Muscle layer of colon (tissue), 2 donors: Measurements from ENCODE around the gene PPIL6.
"Not testable (repeated sequence)": the region's sequence is repeated elsewhere in the genome, so short reads cannot be mapped to it uniquely, and the experiment has no call there.

ENCODE experiments used
- H3K27ac ChIP-seq: one replicate; pipeline ENCODE4 v1.7.0; 2013; ENCODE audit warnings: low read depth, mild to moderate bottlenecking, low read length, moderate library complexity
- H3K27me3 ChIP-seq, 2 donors: one replicate each; pipeline ENCODE4 v1.7.0; 2013; ENCODE audit warnings: low read length in 2 of 2, mild to moderate bottlenecking in 2 of 2; ENCODE audit not compliant: insufficient read depth in 2 of 2, control insufficient read depth in 1 of 2
- H3K36me3 ChIP-seq: one replicate; pipeline ENCODE4 v1.7.0; 2013; ENCODE audit warnings: mild to moderate bottlenecking, low read length; ENCODE audit not compliant: insufficient read depth
- H3K4me1 ChIP-seq: one replicate; pipeline ENCODE4 v1.7.0; 2013; ENCODE audit warnings: mild to moderate bottlenecking, low read length; ENCODE audit not compliant: insufficient read depth
- H3K4me3 ChIP-seq, 2 donors: one replicate each; pipeline ENCODE4 v1.7.0; 2013; ENCODE audit warnings: low read length in 2 of 2, low read depth in 1 of 2, mild to moderate bottlenecking in 1 of 2, moderate library complexity in 1 of 2
- H3K9ac ChIP-seq: one replicate; pipeline ENCODE4 v1.7.0; 2013; ENCODE audit warnings: low read length
- H3K9me3 ChIP-seq: one replicate; pipeline ENCODE4 v1.7.0; 2013; ENCODE audit warnings: mild to moderate bottlenecking, low read length
- donor health status: abdominal sarcoma.
- donor health status: Adenocarcinoma of cecum.

Gene PPIL6

GRCh38 chr6:109369728-109370127 is 70.7 kb downstream of the PPIL6 start:
- no peak overlapping the region for H3K4me3 ChIP-seq
- H3K9me3 ChIP-seq, result no peaks in the 10 kb centered on the region
- H3K36me3 ChIP-seq, result peaks cover 50% of the 10 kb centered on the region
- H3K27ac ChIP-seq, result no peak overlapping the region
- H3K9ac ChIP-seq, result no peak overlapping the region
- no peaks in the 10 kb centered on the region for H3K27me3 ChIP-seq
- no peaks in the 10 kb centered on the region for H3K4me1 ChIP-seq

- H3K9ac ChIP-seq, H3K4me3 ChIP-seq, H3K9me3 ChIP-seq, H3K27me3 ChIP-seq, H3K27ac ChIP-seq, H3K4me1 ChIP-seq: not testable (repeated sequence)
- H3K36me3 ChIP-seq, result peaks cover 35% of the 10 kb centered on the region
Measured at GRCh38 chr6:109364382-109365078, 75.9 kb downstream of the PPIL6 start.

- Histone ChIP-seq H3K36me3 (peaks cover 38% of the 10 kb centered on the region), H3K27ac (no peak overlapping the region), H3K9me3 (no peaks in the 10 kb centered on the region), H3K9ac (no peak overlapping the region), H3K4me3 (no peak overlapping the region), H3K4me1 (no peaks in the 10 kb centered on the region), H3K27me3 (no peaks in the 10 kb centered on the region)
Measured at GRCh38 chr6:109363753-109364152, 76.7 kb downstream of the PPIL6 start.

GRCh38 chr6:109362102-109362884 is 78.1 kb downstream of the PPIL6 start:
- Histone ChIP-seq H3K9ac (no peak overlapping the region), H3K27ac (no peak overlapping the region), H3K4me1 (no peaks in the 10 kb centered on the region), H3K9me3 (no peaks in the 10 kb centered on the region), H3K36me3 (peaks cover 26% of the 10 kb centered on the region), H3K27me3 (no peaks in the 10 kb centered on the region), H3K4me3 (no peak overlapping the region)

GRCh38 chr6:109360791-109361190 is 79.6 kb downstream of the PPIL6 start:
- H3K4me1 ChIP-seq, result no peaks in the 10 kb centered on the region
- H3K9ac ChIP-seq, result no peak overlapping the region
- H3K9me3 ChIP-seq, result no peaks in the 10 kb centered on the region
- H3K4me3 ChIP-seq, result no peak overlapping the region
- H3K27me3 ChIP-seq, result no peaks in the 10 kb centered on the region
- peaks cover 27% of the 10 kb centered on the region for H3K36me3 ChIP-seq
- H3K27ac ChIP-seq, result no peak overlapping the region

GRCh38 chr6:109360281-109360680 is 80.1 kb downstream of the PPIL6 start:
- Histone ChIP-seq H3K36me3 (peaks cover 27% of the 10 kb centered on the region), H3K9me3 (no peaks in the 10 kb centered on the region), H3K4me3 (no peak overlapping the region), H3K9ac (no peak overlapping the region), H3K4me1 (no peaks in the 10 kb centered on the region), H3K27me3 (no peaks in the 10 kb centered on the region), H3K27ac (no peak overlapping the region)

- H3K36me3 ChIP-seq, result peaks cover 28% of the 10 kb centered on the region
- H3K9ac ChIP-seq, result no peak overlapping the region
- H3K27me3 ChIP-seq, result no peaks in the 10 kb centered on the region
- no peak overlapping the region for H3K4me3 ChIP-seq
- no peak overlapping the region for H3K27ac ChIP-seq
- H3K4me1 ChIP-seq, result no peaks in the 10 kb centered on the region
- H3K9me3 ChIP-seq, result no peaks in the 10 kb centered on the region
Measured at GRCh38 chr6:109359248-109359647, 81.2 kb downstream of the PPIL6 start.

- H3K9ac ChIP-seq, result no peak overlapping the region
- H3K36me3 ChIP-seq, result peaks cover 33% of the 10 kb centered on the region
Measured at GRCh38 chr6:109358204-109358603, 82.2 kb downstream of the PPIL6 start.

GRCh38 chr6:109356237-109356636 is 84.2 kb downstream of the PPIL6 start:
- no peaks in the 10 kb centered on the region for H3K27me3 ChIP-seq
- H3K27ac ChIP-seq, result no peak overlapping the region
- H3K9me3 ChIP-seq, result no peaks in the 10 kb centered on the region
- H3K9ac ChIP-seq, result no peak overlapping the region
- peaks cover 22% of the 10 kb centered on the region for H3K36me3 ChIP-seq
- no peak overlapping the region for H3K4me3 ChIP-seq
- H3K4me1 ChIP-seq, result no peaks in the 10 kb centered on the region

More at GRCh38 chr6:109358204-109358603, 82.2 kb downstream of the PPIL6 start:
- H3K9me3 ChIP-seq, result no peaks in the 10 kb centered on the region
- no peak overlapping the region for H3K27ac ChIP-seq
- no peaks in the 10 kb centered on the region for H3K4me1 ChIP-seq
- no peaks in the 10 kb centered on the region for H3K27me3 ChIP-seq
- H3K4me3 ChIP-seq, result no peak overlapping the region

GRCh38 chr6:109351231-109352130 is 88.9 kb downstream of the PPIL6 start:
- Histone ChIP-seq H3K4me1 (peaks cover 11% of the 10 kb centered on the region), H3K27ac (no peak overlapping the region), H3K9me3 (no peaks in the 10 kb centered on the region), H3K36me3 (peaks cover 5% of the 10 kb centered on the region), H3K27me3 (no peaks in the 10 kb centered on the region), H3K4me3 (no peak overlapping the region), H3K9ac (no peak overlapping the region)

GRCh38 chr6:109349419-109349987 is 90.9 kb downstream of the PPIL6 start:
- H3K36me3 ChIP-seq, result peaks cover 5% of the 10 kb centered on the region
- peaks cover 11% of the 10 kb centered on the region for H3K4me1 ChIP-seq
- H3K4me3 ChIP-seq, result no peak overlapping the region
- no peak overlapping the region for H3K9ac ChIP-seq
- no peaks in the 10 kb centered on the region for H3K27me3 ChIP-seq
- no peak overlapping the region for H3K27ac ChIP-seq
- H3K9me3 ChIP-seq, result no peaks in the 10 kb centered on the region
